Psoas muscle (tissue), 8 donors: Measurements from ENCODE around the gene C12orf43. TPM values are rescaled to one million over a fixed set of nuclear protein-coding genes. Genes with fewer than 3 reads are reported as not detected.

Source experiments
- ATAC-seq, 4 donors: fragments of 200-7000 bp; cut with Tn5 transposase; one replicate each; pipeline ENCODE4 v1.9.1; 2020; ENCODE audit warnings: moderate library complexity in 3 of 4, mild to moderate bottlenecking in 2 of 4
- DNase-seq, 2 donors: peaks; one replicate each; pipeline ENCODE4 v3.0.0-alpha.2; 2020
- H3K27ac ChIP-seq: fragments of 200-600 bp; one replicate; pipeline ENCODE4 v1.8.0; 2022
- H3K27me3 ChIP-seq, 3 donors: fragments of 200-600 bp in 1 of 3; one replicate each; pipeline versions ENCODE4 v1.6.1 to v1.8.0; 2013 to 2022; ENCODE audit warnings: low read length in 2 of 3, mild to moderate bottlenecking in 2 of 3, moderate library complexity in 1 of 3; ENCODE audit not compliant: insufficient read depth in 3 of 3
- H3K36me3 ChIP-seq, 2 donors: fragments of 200-600 bp in 1 of 2; one replicate each; pipeline versions ENCODE4 v1.6.1 to v1.8.0; 2013 to 2022; ENCODE audit warnings: low read depth in 1 of 2, mild to moderate bottlenecking in 1 of 2, moderate library complexity in 1 of 2; ENCODE audit not compliant: insufficient read depth in 1 of 2
- H3K4me1 ChIP-seq: fragments of 200-600 bp; one replicate; pipeline ENCODE4 v1.8.0; 2022
- H3K4me3 ChIP-seq: fragments of 200-600 bp; one replicate; pipeline ENCODE4 v1.8.0; 2022; ENCODE audit warnings: mild to moderate bottlenecking
- H3K9me3 ChIP-seq: fragments of 200-600 bp; one replicate; pipeline ENCODE4 v1.8.0; 2022
- WGBS, 3 donors: extraction: QIAGEN DNeasy Blood & Tissue Kit; methylation state at CpG; one replicate each; pipeline versions ENCODE4 v1.1.6 to v1.1.7; 2013; 5-methylcytosine and 5-hydroxymethylcytosine counted together
- intact Hi-C, 2 donors: fragments of 100-400 bp; cut with DNase I; formaldehyde crosslinking; loops; one replicate each; pipeline versions ENCODE4 v1.11.0 to v1.14.2; 2022
- polyA plus RNA-seq, 3 donors: library from polyadenylated mRNA; stranded (reverse); fragments of 200-250 nt; gene quantifications; one replicate each; pipeline ENCODE4 v1.2.3, GENCODE V29; 2013
- total RNA-seq, 4 donors: library from RNA; stranded (reverse); fragmentation: NEBNext Ultra II Directional in 2 of 4; extraction: Animal tissue kit (Norgen Biotek cat#: 25700) in 2 of 4; gene quantifications; one replicate each; pipeline versions ENCODE4 v1.2.1 to v1.2.4, GENCODE V29; 2021 to 2023
- TF ChIP-seq, protein P1 (sequence below): fragments of 200-600 bp; IDR thresholded peaks from one replicate; pipeline ENCODE4 v1.8.0; 2022; ENCODE audit warnings: antibody characterized with exemption
- donor health status: healthy with polysubstance abuse.
- donor health status: DM: no; HTN: no; CAD: no; lungs with moderate emphysema.
- donor health status: Bipolar disorder and iron deficiency.
- donor health status: healthy.
- donor health status: DM: yes; HTN: yes; CAD: no.
- donor health status: DM: no; HTN: no; CAD: no.
- donor health status: DM: no; HTN: no; CAD: no.
- donor health status: DM: yes; HTN: yes; CAD: no.

Gene C12orf43
- total and polyA plus RNA-seq, 7 donors: 5.0 to 19.4 (median 8.0) TPM

DNA sequence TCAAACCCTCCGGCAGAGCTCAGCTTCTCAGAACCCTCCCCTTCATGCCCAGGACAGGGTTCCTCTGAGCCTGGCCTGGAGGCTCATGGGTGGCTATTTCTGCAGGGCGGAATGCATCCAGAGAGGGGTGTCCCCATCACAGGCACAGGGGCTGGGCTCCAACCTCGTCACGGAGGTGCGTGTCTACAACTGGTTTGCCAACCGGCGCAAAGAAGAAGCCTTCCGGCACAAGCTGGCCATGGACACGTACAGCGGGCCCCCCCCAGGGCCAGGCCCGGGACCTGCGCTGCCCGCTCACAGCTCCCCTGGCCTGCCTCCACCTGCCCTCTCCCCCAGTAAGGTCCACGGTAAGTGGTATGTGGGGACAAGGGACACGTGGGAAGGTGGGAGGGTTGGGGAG is 22.2 kb downstream of the C12orf43 start:
- WGBS, 3 donors: 84 to 92% (median 88%) methylated on average over 11 to 15 of the region's 15 CpGs
- no peak for ATAC-seq

DNA sequence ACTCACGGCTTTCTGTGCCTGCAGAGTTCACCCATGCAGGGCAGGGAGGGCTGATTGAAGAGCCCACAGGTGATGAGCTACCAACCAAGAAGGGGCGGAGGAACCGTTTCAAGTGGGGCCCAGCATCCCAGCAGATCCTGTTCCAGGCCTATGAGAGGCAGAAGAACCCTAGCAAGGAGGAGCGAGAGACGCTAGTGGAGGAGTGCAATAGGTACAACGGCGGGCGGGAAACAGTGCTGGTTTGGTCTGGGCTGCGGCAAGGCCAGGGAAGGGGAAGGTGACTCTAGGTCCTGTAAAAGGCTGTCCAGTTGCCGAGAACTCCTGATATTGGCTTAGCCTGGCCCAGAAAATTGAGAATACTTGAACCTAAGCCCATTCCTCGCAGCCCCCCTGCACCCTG is 22.8 kb downstream of the C12orf43 start:
- 73 to 86% (median 79%) methylated on average over 11 of the region's 11 CpGs for WGBS, 3 donors
- H3K36me3 ChIP-seq: no peaks in the 10 kb centered on the region
- H3K27ac ChIP-seq: no peak overlapping the region
- TF ChIP-seq, protein P1, sequence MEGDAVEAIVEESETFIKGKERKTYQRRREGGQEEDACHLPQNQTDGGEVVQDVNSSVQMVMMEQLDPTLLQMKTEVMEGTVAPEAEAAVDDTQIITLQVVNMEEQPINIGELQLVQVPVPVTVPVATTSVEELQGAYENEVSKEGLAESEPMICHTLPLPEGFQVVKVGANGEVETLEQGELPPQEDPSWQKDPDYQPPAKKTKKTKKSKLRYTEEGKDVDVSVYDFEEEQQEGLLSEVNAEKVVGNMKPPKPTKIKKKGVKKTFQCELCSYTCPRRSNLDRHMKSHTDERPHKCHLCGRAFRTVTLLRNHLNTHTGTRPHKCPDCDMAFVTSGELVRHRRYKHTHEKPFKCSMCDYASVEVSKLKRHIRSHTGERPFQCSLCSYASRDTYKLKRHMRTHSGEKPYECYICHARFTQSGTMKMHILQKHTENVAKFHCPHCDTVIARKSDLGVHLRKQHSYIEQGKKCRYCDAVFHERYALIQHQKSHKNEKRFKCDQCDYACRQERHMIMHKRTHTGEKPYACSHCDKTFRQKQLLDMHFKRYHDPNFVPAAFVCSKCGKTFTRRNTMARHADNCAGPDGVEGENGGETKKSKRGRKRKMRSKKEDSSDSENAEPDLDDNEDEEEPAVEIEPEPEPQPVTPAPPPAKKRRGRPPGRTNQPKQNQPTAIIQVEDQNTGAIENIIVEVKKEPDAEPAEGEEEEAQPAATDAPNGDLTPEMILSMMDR: no peak
- H3K4me3 ChIP-seq: no peak overlapping the region
- peaks cover 0 to 4% (median 4%) of the 10 kb centered on the region in 3 donors for H3K27me3 ChIP-seq
- intact Hi-C loops: no loop called here
- H3K9me3 ChIP-seq: no peaks in the 10 kb centered on the region
- no peak for ATAC-seq
- no peak for DNase-seq
- no peaks in the 10 kb centered on the region for H3K4me1 ChIP-seq

More for the DNA sequence above, 22.2 kb downstream of the C12orf43 start:
- Histone ChIP-seq H3K27ac (no peak overlapping the region), H3K9me3 (no peaks in the 10 kb centered on the region), H3K4me1 (no peaks in the 10 kb centered on the region), H3K36me3 (no peaks in the 10 kb centered on the region), H3K4me3 (no peak overlapping the region), H3K27me3 (peaks cover 0 to 5% (median 4%) of the 10 kb centered on the region in 3 donors)
- TF ChIP-seq, protein P1: no peak
- no peak for DNase-seq
- intact Hi-C loops: no loop called here

DNA sequence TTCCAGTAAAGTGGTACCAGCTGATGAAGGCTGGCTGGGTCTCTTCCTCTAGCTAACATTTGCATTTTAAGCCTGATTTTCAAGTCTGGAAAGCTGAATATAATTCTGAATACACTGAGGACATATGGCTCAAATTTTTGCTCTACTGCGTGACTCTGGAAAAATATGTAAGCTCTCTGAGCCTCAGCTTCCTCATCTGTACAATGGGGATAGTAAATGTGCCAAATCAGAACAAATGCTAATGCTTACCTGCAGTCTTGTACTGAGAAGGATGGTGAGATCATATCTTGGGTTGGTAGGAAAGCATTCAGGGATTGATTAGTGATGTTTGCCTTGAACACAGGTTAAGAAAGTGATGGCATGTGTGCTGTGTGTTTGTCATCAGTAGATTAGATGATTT is 23.3 kb downstream of the C12orf43 start:
- TF ChIP-seq, protein P1: no peak
- no peaks in the 10 kb centered on the region for H3K36me3 ChIP-seq
- ATAC-seq: no peak

DNA sequence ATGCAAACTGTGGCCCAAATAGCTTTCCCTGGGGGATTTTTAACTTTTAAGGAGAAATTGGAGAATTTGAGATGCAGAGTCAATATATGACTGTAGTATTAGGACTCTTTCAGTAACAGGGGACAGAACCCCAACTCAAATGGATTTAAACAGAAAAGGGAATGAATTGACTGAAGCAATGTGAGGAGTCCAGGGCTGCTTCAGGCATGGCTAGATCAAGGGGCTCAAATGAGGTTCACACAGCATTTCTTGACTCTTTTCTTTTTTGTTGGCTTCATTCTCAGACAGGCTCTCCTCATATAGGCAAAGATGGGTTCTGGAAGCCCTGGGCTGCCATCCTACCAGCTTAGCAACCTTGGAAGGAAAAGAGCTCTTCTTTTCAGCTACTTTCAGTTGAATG is 24.3 kb downstream of the C12orf43 start:
- H3K4me1 ChIP-seq: no peaks in the 10 kb centered on the region
- no peak for ATAC-seq
- H3K27me3 ChIP-seq: peaks cover 0 to 4% (median 0%) of the 10 kb centered on the region in 3 donors
- no peaks in the 10 kb centered on the region for H3K36me3 ChIP-seq
- no peaks in the 10 kb centered on the region for H3K9me3 ChIP-seq
- TF ChIP-seq, protein P1: no peak
- H3K4me3 ChIP-seq: no peak overlapping the region
- no peak for DNase-seq
- intact Hi-C loops: no loop called here
- H3K27ac ChIP-seq: no peak overlapping the region

More for the DNA sequence above, 23.3 kb downstream of the C12orf43 start:
- Histone ChIP-seq H3K4me3 (no peak overlapping the region), H3K27ac (no peak overlapping the region), H3K27me3 (peaks cover 0 to 4% (median 3%) of the 10 kb centered on the region in 3 donors), H3K9me3 (no peaks in the 10 kb centered on the region), H3K4me1 (no peaks in the 10 kb centered on the region)
- 90% methylated on average over 1 of the region's 1 CpG for WGBS, 3 donors
- intact Hi-C loops: no loop called here
- DNase-seq: no peak

DNA sequence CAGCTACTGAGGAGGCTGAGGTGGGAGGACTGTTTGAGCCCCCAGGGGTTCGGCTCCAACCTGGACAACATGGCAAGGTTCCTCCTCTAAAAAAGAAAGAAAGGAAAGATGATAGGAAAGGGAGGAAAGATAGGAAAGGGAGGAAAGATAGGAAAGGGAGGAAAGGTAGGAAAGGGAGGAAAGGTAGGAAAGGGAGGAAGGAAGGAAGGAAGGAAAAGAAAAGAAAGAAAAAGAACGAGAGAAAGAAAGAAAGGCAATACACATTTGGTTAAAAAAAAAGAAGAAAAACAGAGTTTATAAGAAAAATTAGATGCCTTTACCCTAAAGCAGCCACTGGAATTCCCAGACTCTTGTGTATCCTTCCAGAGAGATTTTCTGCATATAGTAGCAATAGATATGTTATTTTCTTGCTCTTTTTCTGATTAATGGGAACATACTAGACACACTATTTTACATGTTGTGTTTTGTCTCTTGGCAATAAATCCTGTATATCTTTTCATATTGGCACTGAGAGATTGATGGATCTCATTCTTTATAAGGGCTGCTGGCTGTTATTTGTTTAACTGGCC is 25.7 kb downstream of the C12orf43 start:
- no peak overlapping the region for H3K27ac ChIP-seq
- H3K4me1 ChIP-seq: no peaks in the 10 kb centered on the region
- intact Hi-C loops: no loop called here
- ATAC-seq: no peak
- H3K9me3 ChIP-seq: no peaks in the 10 kb centered on the region
- no peaks in the 10 kb centered on the region for H3K36me3 ChIP-seq
- peaks cover 0 to 4% (median 0%) of the 10 kb centered on the region in 3 donors for H3K27me3 ChIP-seq
- WGBS, 3 donors: 56 to 75% (median 57%) methylated on average over 2 of the region's 2 CpGs
- no peak overlapping the region for H3K4me3 ChIP-seq
- DNase-seq: no peak
- TF ChIP-seq, protein P1: no peak
